GM18499 (cell line): Measurements from ENCODE around the gene HEATR9.

Experiments
- ATAC-seq: cut with Tn5 transposase; IDR thresholded peaks from one replicate; pipeline ENCODE4 v1.9.1; 2021; ENCODE audit warnings: moderate number of reproducible peaks; ENCODE audit not compliant: insufficient read depth, unreplicated experiment

Gene HEATR9

GRCh38 chr17:35867574-35867973 lies 1.1 kb downstream of the HEATR9 start:
- no peak for ATAC-seq

GRCh38 chr17:35866341-35866950 lies 2.2 kb downstream of the HEATR9 start:
- no peak for ATAC-seq

DNA sequence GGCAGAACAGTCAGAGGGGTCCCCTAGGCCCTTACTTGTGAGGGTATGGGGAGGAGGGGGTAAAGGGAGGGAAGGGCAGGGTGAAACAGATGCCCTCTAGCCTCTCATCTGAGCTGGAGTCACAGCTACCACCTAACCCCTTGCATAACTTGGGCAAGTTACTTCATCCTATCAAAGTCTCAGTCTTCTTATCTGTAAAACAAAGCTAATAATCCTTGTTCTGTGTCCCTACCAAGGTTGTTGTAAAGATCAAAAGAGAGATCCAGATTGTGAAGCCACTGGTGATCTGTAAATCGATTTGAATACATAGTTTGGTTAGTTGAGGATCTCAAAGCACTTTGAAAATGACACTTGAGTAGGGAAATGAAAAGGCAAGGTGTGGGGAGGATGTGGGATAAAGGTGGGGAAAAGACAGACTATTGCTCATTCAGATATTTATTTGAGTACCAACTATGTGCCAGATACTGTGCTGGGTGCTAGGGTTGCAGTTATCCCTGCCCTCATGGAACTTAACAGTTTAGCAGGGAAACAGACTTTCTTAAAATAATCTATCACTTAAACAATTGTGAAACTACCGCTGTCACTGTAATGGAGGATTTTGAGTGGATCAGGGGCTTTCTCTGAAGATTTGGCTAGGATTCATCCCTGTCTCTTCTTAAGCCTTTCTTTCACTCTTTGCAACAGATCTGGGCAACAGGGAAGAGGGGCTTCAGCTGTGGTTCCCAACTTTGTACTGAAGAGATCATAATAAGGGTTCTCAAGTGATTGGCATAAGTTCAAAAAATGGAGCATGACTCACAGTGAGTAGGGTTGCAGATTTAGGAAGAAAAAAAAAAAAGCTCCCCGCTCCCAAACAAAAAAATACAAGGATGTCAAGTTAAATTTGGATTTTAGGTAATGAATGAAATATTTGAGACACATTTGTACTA lies 3.0 kb downstream of the HEATR9 start:
- no peak for ATAC-seq

DNA sequence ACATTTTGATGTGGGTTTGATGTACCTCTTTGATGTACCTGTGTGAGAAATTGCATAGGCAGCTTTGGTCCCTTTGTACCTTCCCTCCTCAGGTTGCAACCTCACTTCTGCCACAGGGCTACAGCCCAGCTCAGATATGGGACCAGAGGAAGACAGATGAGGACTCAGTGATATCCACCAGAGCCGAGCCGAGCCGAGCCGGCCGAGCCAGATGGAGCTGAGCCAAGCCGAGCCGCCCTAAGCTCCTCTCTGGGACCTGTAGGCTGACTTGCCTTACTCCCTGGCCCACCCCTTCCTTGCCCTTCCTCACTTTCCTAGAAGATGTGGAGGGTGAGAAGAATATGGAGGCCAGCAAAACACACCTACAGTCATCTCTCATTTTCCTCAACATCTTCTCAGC lies 3.8 kb downstream of the HEATR9 start:
- no peak for ATAC-seq

- ATAC-seq, result no peak
These were observed 12.1 kb downstream of the HEATR9 start for GRCh38 chr17:35856603-35857002.

GRCh38 chr17:35855965-35856364 lies 12.7 kb downstream of the HEATR9 start:
- no peak for ATAC-seq

- no peak for ATAC-seq
These were observed 19.0 kb downstream of the HEATR9 start for GRCh38 chr17:35849469-35850348.

- ATAC-seq, result no peak
These were observed 20.9 kb downstream of the HEATR9 start for GRCh38 chr17:35847633-35848373.

GRCh38 chr17:35847006-35847405 lies 21.7 kb downstream of the HEATR9 start:
- ATAC-seq, result no peak

DNA sequence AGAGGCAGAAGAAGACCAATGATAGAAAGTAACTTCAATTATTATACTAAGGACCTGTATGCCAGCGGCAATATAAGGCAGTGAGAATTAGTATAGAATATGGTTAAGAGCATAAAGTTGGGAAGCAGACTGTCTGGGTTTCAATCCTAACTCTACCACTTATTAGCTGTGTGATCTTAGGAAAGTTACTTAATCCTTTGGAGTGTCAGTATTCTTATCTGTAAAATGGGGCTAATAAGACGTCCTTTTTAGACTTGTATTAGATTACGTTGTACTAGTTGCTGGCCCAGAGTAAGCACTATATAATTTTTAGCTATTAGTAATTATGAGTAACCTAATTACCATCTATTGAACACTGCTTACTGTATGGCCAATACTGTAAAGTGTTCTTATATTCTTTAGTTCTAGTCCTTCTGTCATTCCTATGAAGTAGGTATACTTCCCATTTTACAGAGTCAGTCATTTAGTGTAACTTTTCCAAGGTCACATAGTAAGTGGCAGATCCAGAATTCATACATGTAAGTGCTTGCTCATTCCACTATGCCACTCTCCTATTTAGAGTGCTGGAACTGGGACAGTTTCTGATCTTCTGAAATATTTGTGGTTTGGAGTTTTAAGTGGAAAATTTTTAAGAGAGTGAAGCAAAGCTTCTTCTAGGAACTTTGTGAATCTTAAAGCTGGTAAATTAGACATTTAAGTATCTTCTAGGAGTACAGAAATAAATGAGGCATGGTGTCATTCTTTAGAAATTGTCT lies 22.5 kb downstream of the HEATR9 start:
- no peak for ATAC-seq

- no peak for ATAC-seq
These were observed 24.1 kb downstream of the HEATR9 start for GRCh38 chr17:35844547-35844946.

DNA sequence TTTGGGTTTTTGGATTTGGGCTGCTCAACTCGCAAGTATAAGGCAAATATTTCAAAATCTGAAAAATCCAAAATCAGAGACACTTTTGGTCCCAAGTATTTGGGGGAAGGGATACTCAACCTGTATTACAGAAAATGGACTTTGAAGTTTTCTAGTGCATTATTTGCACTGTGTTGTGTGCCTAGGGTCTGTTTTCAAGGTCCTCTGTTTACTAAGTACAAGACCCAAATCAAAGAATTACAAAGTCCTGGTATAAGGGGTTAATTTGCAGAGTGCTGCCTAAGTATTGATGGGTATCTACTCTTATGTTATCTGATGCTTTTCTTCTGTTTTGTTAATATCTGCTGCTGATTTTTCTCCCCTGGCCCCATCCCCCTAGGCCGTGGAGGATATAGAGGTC lies 25.0 kb downstream of the HEATR9 start:
- no peak for ATAC-seq

GRCh38 chr17:35842239-35842638 lies 26.5 kb downstream of the HEATR9 start:
- no peak for ATAC-seq

DNA sequence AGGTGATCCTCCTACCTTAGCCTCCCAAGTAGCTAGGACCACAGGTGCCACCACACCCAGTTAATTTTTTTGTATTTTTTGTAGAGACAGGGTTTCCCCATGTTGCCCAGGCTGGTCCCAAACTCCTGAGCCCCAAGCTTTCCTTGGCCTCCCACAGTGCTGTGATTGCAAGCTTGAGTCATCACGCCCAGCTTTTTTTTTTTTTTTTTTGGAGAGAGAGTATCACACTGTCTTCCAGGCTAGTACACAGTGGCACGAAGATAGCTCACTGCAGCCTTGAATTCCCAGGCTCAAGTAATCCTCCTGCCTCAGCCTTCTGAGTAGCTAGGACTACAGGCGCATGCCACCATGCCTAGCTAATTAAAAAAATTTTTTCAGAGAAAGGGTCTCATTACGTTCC lies 27.2 kb downstream of the HEATR9 start:
- no peak for ATAC-seq

- ATAC-seq, result no peak
These were observed 27.6 kb downstream of the HEATR9 start for GRCh38 chr17:35841101-35841500.

DNA sequence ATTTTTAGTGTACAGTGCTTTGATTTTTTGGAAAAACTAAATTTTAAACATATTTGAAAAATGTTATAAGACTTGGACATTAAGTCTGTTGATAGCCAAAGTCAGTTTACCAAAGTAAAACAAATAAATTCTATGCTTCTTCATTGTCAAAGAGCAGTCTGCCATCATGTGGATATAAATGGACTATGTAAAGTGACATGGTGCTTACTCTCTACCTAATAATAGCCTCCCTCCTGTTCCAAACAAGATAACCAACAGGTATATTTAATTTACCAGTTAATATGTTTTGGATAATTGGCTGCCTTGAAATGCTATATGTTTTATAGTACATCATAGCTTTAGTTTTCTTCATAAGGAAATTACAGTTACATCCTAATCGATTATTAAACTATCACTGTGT lies 43.5 kb downstream of the HEATR9 start:
- no peak for ATAC-seq

GRCh38 chr17:35821308-35821707 lies 47.4 kb downstream of the HEATR9 start:
- ATAC-seq, result no peak

- no peak for ATAC-seq
These were observed 49.2 kb downstream of the HEATR9 start for GRCh38 chr17:35819455-35819854.

- ATAC-seq, result no peak
These were observed 51.5 kb downstream of the HEATR9 start for GRCh38 chr17:35817196-35817595.
